ENCODE results near the gene TTC7B. TPM values are rescaled to one million over a fixed set of nuclear protein-coding genes. Genes with fewer than 3 reads are reported as not detected.

Gene TTC7B
- total and polyA plus RNA-seq, 10 of the 15 experiments (the other 5 are each of a cell fraction or from before 2014, with no cell fraction given) = under 0.01 to 1.1 (median 0.26) TPM; not detected in 2

DNA sequence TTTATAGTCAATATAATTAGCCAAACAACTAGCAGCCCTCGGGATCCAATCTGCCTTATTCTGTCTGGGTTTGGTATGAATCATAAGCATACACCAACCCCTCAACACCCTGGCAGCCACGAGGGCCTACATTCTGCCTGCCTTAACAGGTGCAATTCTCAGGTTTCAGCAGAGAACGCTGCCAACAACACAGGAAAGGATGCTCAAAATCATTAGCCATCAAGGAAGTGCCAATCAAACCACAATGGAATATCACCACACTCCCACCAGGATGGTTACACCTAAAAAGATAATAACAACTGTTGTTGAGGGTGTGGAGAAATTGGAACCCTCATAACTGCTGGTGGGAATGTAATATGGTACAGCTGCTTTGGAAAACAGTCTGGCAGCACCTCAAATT lies 122.8 kb downstream of the TTC7B start:
- no peak overlapping the region for H3K4me3 ChIP-seq
- SMC1A ChIA-PET (ENCODE audit: uncharacterized antibody, unreplicated experiment) = no interaction called here
- no peak overlapping the region for H3K27ac ChIP-seq (ENCODE audit: control insufficient read depth, insufficient read depth)
- no peaks in the 10 kb centered on the region for H3K36me3 ChIP-seq (ENCODE audit: control insufficient read depth in 2 of 2, insufficient read depth in 2 of 2, low read length in 1 of 2)
- ATAC-seq (no peak), DNase-seq (ENCODE audit: low read depth, low spot score) (no peak), FAIRE-seq (no peak)
- H2AFZ ChIP-seq (ENCODE audit: control insufficient read depth, low read depth, low read length) = no peak overlapping the region
- no peak overlapping the region for H3K9ac ChIP-seq (ENCODE audit: control insufficient read depth, insufficient read depth, low read length)
- H3K4me2 ChIP-seq (ENCODE audit: control insufficient read depth, insufficient read depth) = no peak overlapping the region
- H3K9me3 ChIP-seq (replicated peaks; ENCODE audit: control insufficient read depth, insufficient read depth, low read length) = no peaks in the 10 kb centered on the region
- CTCF ChIA-PET = no interaction called here
- 15% methylated on average over 3 of the region's 3 CpGs for WGBS (ENCODE audit: insufficient coverage, insufficient replicate concordance, low lambda C conversion rate, missing lambda C conversion rate)
- no TSS peak for BruUV-seq (replicated peaks)
- POLR2A ChIA-PET = no interaction called here
- no peaks in the 10 kb centered on the region for H4K20me1 ChIP-seq (ENCODE audit: control insufficient read depth, insufficient read depth)
- RAD21 ChIA-PET (ENCODE audit: unreplicated experiment) = no interaction called here
- intact Hi-C loops (cut with micrococcal nuclease; ENCODE audit: unreplicated experiment) (no loop called here), in situ Hi-C loops (cut with MboI) (loop anchor here (10.0 kb wide), 1 partner anchor 389 kb away; no protein-coding TSS in a partner anchor)
- H3K79me2 ChIP-seq (ENCODE audit: control insufficient read depth, insufficient read depth, low read length) = no peaks in the 10 kb centered on the region
- H3K27me3 ChIP-seq (replicated peaks in 1 of 2; ENCODE audit: control insufficient read depth in 2 of 2, insufficient read depth in 2 of 2, low read length in 1 of 2) = peaks cover 0 to 2% of the 10 kb centered on the region in 2 experiments; a peak in 1 of 4 replicates
- H3K4me1 ChIP-seq (ENCODE audit: control insufficient read depth, insufficient read depth, low read length) = no peaks in the 10 kb centered on the region
- TF ChIP-seq SREBF2 (IDR thresholded peaks at IDR 0.05; ENCODE audit: low read length) (no peak), NRF1 (conservative IDR thresholded peaks at IDR 0.05; ENCODE audit: low read depth, low read length) (no peak), POLR2A (IDR thresholded peaks at IDR 0.05; ENCODE audit: low read depth, low read length) (no peak), MEF2B (IDR thresholded peaks at IDR 0.05; ENCODE audit: partially characterized antibody, poor library complexity, severe bottlenecking) (no peak), JUND (IDR thresholded peaks at IDR 0.05; ENCODE audit: low read depth, low read length) (no peak), PAX5 (IDR thresholded peaks at IDR 0.05; ENCODE audit: borderline replicate concordance, low read depth, low read length) (no peak), RB1 (IDR thresholded peaks at IDR 0.05; ENCODE audit: borderline replicate concordance) (no peak), GABPA (IDR thresholded peaks at IDR 0.05; ENCODE audit: low read depth) (no peak), TARDBP (IDR thresholded peaks at IDR 0.05; ENCODE audit: borderline replicate concordance) (no peak), RBBP5 (conservative IDR thresholded peaks at IDR 0.05) (no peak), NFYB (IDR thresholded peaks at IDR 0.05; ENCODE audit: insufficient read depth, low read depth, low read length) (no peak), CEBPB (IDR thresholded peaks at IDR 0.05; ENCODE audit: borderline replicate concordance in 1 of 2, low read depth in 2 of 2, low read length in 2 of 2) (no peak)
- TF ChIP-seq, protein P1, sequence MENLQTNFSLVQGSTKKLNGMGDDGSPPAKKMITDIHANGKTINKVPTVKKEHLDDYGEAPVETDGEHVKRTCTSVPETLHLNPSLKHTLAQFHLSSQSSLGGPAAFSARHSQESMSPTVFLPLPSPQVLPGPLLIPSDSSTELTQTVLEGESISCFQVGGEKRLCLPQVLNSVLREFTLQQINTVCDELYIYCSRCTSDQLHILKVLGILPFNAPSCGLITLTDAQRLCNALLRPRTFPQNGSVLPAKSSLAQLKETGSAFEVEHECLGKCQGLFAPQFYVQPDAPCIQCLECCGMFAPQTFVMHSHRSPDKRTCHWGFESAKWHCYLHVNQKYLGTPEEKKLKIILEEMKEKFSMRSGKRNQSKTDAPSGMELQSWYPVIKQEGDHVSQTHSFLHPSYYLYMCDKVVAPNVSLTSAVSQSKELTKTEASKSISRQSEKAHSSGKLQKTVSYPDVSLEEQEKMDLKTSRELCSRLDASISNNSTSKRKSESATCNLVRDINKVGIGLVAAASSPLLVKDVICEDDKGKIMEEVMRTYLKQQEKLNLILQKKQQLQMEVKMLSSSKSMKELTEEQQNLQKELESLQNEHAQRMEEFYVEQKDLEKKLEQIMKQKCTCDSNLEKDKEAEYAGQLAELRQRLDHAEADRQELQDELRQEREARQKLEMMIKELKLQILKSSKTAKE (IDR thresholded peaks at IDR 0.05; ENCODE audit: low read depth, poor library complexity, severe bottlenecking) = no peak
- TF ChIP-seq, protein P2, sequence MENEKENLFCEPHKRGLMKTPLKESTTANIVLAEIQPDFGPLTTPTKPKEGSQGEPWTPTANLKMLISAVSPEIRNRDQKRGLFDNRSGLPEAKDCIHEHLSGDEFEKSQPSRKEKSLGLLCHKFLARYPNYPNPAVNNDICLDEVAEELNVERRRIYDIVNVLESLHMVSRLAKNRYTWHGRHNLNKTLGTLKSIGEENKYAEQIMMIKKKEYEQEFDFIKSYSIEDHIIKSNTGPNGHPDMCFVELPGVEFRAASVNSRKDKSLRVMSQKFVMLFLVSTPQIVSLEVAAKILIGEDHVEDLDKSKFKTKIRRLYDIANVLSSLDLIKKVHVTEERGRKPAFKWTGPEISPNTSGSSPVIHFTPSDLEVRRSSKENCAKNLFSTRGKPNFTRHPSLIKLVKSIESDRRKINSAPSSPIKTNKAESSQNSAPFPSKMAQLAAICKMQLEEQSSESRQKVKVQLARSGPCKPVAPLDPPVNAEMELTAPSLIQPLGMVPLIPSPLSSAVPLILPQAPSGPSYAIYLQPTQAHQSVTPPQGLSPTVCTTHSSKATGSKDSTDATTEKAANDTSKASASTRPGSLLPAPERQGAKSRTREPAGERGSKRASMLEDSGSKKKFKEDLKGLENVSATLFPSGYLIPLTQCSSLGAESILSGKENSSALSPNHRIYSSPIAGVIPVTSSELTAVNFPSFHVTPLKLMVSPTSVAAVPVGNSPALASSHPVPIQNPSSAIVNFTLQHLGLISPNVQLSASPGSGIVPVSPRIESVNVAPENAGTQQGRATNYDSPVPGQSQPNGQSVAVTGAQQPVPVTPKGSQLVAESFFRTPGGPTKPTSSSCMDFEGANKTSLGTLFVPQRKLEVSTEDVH (IDR thresholded peaks at IDR 0.05; ENCODE audit: low read depth, partially characterized antibody) = no peak
- TF ChIP-seq, protein P3, sequence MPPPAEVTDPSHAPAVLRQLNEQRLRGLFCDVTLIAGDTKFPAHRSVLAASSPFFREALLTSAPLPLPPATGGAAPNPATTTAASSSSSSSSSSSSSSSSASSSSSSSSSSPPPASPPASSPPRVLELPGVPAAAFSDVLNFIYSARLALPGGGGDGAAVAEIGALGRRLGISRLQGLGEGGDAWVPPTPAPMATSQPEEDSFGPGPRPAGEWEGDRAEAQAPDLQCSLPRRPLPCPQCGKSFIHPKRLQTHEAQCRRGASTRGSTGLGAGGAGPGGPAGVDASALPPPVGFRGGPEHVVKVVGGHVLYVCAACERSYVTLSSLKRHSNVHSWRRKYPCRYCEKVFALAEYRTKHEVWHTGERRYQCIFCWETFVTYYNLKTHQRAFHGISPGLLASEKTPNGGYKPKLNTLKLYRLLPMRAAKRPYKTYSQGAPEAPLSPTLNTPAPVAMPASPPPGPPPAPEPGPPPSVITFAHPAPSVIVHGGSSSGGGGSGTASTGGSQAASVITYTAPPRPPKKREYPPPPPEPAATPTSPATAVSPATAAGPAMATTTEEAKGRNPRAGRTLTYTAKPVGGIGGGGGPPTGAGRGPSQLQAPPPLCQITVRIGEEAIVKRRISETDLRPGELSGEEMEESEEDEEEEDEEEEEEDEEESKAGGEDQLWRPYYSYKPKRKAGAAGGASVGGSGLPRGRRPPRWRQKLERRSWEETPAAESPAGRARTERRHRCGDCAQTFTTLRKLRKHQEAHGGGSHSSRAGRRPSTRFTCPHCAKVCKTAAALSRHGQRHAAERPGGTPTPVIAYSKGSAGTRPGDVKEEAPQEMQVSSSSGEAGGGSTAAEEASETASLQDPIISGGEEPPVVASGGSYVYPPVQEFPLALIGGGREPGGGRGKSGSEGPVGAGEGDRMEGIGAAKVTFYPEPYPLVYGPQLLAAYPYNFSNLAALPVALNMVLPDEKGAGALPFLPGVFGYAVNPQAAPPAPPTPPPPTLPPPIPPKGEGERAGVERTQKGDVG (CRISPR knock-in tag; IDR thresholded peaks at IDR 0.05) = no peak
- TF ChIP-seq, protein P4, sequence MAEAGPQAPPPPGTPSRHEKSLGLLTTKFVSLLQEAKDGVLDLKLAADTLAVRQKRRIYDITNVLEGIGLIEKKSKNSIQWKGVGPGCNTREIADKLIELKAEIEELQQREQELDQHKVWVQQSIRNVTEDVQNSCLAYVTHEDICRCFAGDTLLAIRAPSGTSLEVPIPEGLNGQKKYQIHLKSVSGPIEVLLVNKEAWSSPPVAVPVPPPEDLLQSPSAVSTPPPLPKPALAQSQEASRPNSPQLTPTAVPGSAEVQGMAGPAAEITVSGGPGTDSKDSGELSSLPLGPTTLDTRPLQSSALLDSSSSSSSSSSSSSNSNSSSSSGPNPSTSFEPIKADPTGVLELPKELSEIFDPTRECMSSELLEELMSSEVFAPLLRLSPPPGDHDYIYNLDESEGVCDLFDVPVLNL (IDR thresholded peaks at IDR 0.05; ENCODE audit: low read depth, low read length) = no peak
